Eye (tissue), 1 donor: ENCODE measurements around the gene MLLT3.

Source experiments
- DNase-seq: peaks from one replicate; pipeline ENCODE4 v3.0.0-alpha.2; 2015

MLLT3 gene

GRCh38 chr9:20373263-20373662 is 249.0 kb downstream of the MLLT3 start:
- DNase-seq: no peak

GRCh38 chr9:20369391-20369790 is 252.9 kb downstream of the MLLT3 start:
- no peak for DNase-seq

- DNase-seq: no peak
Measured at GRCh38 chr9:20367855-20368254, 254.4 kb downstream of the MLLT3 start.

- DNase-seq: no peak
Measured at GRCh38 chr9:20364959-20365358, 257.3 kb downstream of the MLLT3 start.

- DNase-seq: no peak
Measured at GRCh38 chr9:20363233-20363632, 259.1 kb downstream of the MLLT3 start.

GRCh38 chr9:20361656-20362570 is 260.4 kb downstream of the MLLT3 start:
- DNase-seq: no peak

GRCh38 chr9:20361229-20361628 is 261.1 kb downstream of the MLLT3 start:
- DNase-seq: no peak

GRCh38 chr9:20358207-20358606 is 264.1 kb downstream of the MLLT3 start:
- no peak for DNase-seq

- DNase-seq: no peak
Measured at GRCh38 chr9:20357037-20357432, 265.3 kb downstream of the MLLT3 start.

GRCh38 chr9:20356403-20357036 is 265.8 kb downstream of the MLLT3 start:
- peak; percentile 92 for DNase-seq

- peak; percentile 21 for DNase-seq
Measured at GRCh38 chr9:20355022-20355421, 267.3 kb downstream of the MLLT3 start.

- no peak for DNase-seq
Measured at GRCh38 chr9:20353931-20354652, 268.2 kb downstream of the MLLT3 start.

GRCh38 chr9:20353524-20353923 is 268.8 kb downstream of the MLLT3 start:
- DNase-seq: no peak

- DNase-seq: peak; percentile 27
Measured at GRCh38 chr9:20352591-20352990, 269.7 kb downstream of the MLLT3 start.

GRCh38 chr9:20351715-20352114 is 270.6 kb downstream of the MLLT3 start:
- no peak for DNase-seq

- no peak for DNase-seq
Measured at GRCh38 chr9:20349568-20349967, 272.7 kb downstream of the MLLT3 start.

- no peak for DNase-seq
Measured at GRCh38 chr9:20343325-20343724, 279.0 kb downstream of the MLLT3 start.

GRCh38 chr9:20340511-20340861 is 281.8 kb downstream of the MLLT3 start:
- DNase-seq: no peak

GRCh38 chr9:20335668-20336332 is 286.5 kb downstream of the MLLT3 start:
- no peak for DNase-seq

GRCh38 chr9:20333991-20334390 is 288.3 kb downstream of the MLLT3 start:
- DNase-seq: no peak

- no peak for DNase-seq
Measured at GRCh38 chr9:20331095-20331685, 291.1 kb downstream of the MLLT3 start.

- DNase-seq: no peak
Measured at GRCh38 chr9:20330688-20331087, 291.6 kb downstream of the MLLT3 start.

- no peak for DNase-seq
Measured at GRCh38 chr9:20326516-20326915, 295.8 kb downstream of the MLLT3 start.
